AG09309 (cell line): Measurements from ENCODE around the gene HLA-B.

ENCODE experiments used
- DNase-seq: peaks from one replicate; pipeline ENCODE4 v3.0.0-alpha.2; 2010; ENCODE audit warnings: low read depth
- H3K4me3 ChIP-seq: 2 replicates; pipeline ENCODE4 v1.5.1; 2011; ENCODE audit warnings: mild to moderate bottlenecking, low read depth, low read length, moderate library complexity; ENCODE audit not compliant: control insufficient read depth
- TF ChIP-seq, protein P1 (sequence below): IDR thresholded peaks from 2 replicates; pipeline ENCODE4 v1.5.1; 2011; ENCODE audit warnings: mild to moderate bottlenecking, low read depth, low read length, inconsistent platforms; ENCODE audit not compliant: insufficient read depth, control insufficient read depth; ENCODE audit errors: missing control alignments

Gene HLA-B

GRCh38 chr6:31368461-31368860 is 11.5 kb upstream of the HLA-B start:
- no peak overlapping the region for H3K4me3 ChIP-seq
- no peak for DNase-seq
- TF ChIP-seq, protein P1, sequence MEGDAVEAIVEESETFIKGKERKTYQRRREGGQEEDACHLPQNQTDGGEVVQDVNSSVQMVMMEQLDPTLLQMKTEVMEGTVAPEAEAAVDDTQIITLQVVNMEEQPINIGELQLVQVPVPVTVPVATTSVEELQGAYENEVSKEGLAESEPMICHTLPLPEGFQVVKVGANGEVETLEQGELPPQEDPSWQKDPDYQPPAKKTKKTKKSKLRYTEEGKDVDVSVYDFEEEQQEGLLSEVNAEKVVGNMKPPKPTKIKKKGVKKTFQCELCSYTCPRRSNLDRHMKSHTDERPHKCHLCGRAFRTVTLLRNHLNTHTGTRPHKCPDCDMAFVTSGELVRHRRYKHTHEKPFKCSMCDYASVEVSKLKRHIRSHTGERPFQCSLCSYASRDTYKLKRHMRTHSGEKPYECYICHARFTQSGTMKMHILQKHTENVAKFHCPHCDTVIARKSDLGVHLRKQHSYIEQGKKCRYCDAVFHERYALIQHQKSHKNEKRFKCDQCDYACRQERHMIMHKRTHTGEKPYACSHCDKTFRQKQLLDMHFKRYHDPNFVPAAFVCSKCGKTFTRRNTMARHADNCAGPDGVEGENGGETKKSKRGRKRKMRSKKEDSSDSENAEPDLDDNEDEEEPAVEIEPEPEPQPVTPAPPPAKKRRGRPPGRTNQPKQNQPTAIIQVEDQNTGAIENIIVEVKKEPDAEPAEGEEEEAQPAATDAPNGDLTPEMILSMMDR, result no peak

GRCh38 chr6:31366693-31367470 is 9.9 kb upstream of the HLA-B start:
- TF ChIP-seq, protein P1, result peak; percentile 97
- H3K4me3 ChIP-seq, result peak overlapping the region; percentile 7
- peak; percentile 50 for DNase-seq

GRCh38 chr6:31365864-31366263 is 8.9 kb upstream of the HLA-B start:
- TF ChIP-seq, protein P1, result no peak
- no peak overlapping the region for H3K4me3 ChIP-seq
- DNase-seq, result no peak

DNA sequence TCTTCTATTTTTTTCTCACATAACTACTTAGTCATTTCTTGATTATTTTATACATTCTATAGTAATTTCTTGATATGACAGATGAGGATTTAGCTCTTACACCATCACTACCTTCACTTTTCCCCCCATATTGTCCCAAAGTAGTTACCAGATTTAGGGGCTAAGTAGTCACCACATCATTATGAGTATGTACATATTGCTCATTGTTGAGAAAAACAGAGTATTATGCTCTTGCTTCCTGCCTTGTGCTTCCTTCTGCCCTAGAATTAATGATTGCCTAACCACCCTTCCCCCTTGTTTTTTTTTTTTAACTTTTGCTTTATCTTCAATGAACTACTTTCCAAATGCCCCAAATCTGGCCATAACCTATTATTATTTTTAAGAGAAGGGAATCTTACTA is 6.8 kb upstream of the HLA-B start:
- H3K4me3 ChIP-seq, result no peak overlapping the region
- TF ChIP-seq, protein P1, result no peak
- DNase-seq, result no peak

DNA sequence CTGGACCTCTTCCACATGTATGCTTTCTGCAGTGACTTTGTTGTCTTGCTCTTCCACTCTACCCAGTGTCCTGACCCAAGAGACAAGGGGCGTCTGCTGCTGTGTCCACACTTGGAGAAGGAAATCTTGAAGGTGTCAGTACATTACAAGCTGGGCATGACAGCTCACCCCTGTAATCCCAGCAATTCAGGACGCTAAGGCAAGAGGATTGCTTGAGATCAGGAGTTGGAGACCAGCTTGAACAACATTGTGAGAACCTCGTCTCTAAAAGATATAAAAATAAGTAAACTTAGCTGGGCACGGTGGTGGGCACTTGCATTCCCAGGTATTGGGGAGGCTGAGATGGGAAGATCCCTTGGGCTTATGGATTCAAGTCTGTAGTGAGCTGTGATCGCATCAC is 5.8 kb upstream of the HLA-B start:
- DNase-seq, result no peak
- H3K4me3 ChIP-seq, result no peak overlapping the region
- TF ChIP-seq, protein P1, result no peak

DNA sequence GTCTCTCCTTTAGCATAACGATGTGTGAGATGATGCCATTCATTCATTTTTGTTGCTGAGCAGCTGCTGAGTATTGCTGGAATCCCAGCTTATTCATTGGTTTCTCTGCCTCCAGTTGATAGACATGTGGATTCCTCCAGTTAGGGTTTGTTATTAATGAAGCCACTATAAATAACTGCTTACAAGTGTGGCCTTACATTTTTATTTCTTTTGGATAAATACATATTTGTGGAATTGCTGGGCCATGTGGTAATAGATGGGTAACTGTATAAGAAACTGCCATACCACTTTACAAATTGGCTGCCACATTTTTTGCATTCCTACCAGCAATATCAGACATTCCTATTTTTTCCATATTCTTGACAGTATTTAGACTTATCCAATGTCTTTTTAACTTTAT is 2.6 kb upstream of the HLA-B start:
- no peak for DNase-seq
- no peak overlapping the region for H3K4me3 ChIP-seq
- TF ChIP-seq, protein P1, result no peak
